ENCODE data around the gene CARD14. TPM values are rescaled to one million over a fixed set of nuclear protein-coding genes. Genes with fewer than 3 reads are reported as not detected.

Gene CARD14
- polyA plus RNA-seq, 3 donors, result 0.11 to 0.27 (median 0.16) TPM

- intact Hi-C loops (cut with micrococcal nuclease), result no loop called here
- H3K9me3 ChIP-seq (replicated peaks in 1 of 2; ENCODE audit: control insufficient read depth in 1 of 2, insufficient read depth in 1 of 2, low read length in 2 of 2), result peaks cover 20 to 27% of the 10 kb centered on the region in 2 donors
These were observed 11.0 kb upstream of the CARD14 start for GRCh38 chr17:80158846-80159245.

GRCh38 chr17:80160536-80160935, 9.3 kb upstream of the CARD14 start:
- no peaks in the 10 kb centered on the region for H4K20me1 ChIP-seq (ENCODE audit: insufficient read depth, low read length)
- no peak overlapping the region for H2AFZ ChIP-seq (ENCODE audit: insufficient read depth, low read depth, low read length, poor library complexity, severe bottlenecking)
- Mint-ChIP-seq H3K9me3 (peaks cover 8 to 17% (median 14%) of the 10 kb centered on the region in 7 donors), H3K4me3 (no peak overlapping the region), H3K4me1 (no peaks in the 10 kb centered on the region), H3K27ac (no peak overlapping the region), H3K36me3 (peaks cover 0 to 2% of the 10 kb centered on the region in 2 donors), H3K27me3 (ENCODE audit: low read depth in 3 of 3) (peaks cover 7 to 22% (median 16%) of the 10 kb centered on the region in 3 donors)
- H3K27me3 ChIP-seq (ENCODE audit: control insufficient read depth in 2 of 2, insufficient read depth in 2 of 2, low read length in 2 of 2), result no peaks in the 10 kb centered on the region
- H3K36me3 ChIP-seq (replicated peaks in 1 of 2; ENCODE audit: control insufficient read depth in 1 of 2, insufficient read depth in 2 of 2, low read length in 2 of 2), result no peaks in the 10 kb centered on the region
- no peak for TF ChIP-seq CTCF (IDR thresholded peaks at IDR 0.05)
- H3K4me2 ChIP-seq (replicated peaks; ENCODE audit: extremely low read depth, low read length, poor library complexity, severe bottlenecking), result no peak overlapping the region
- peaks cover 12 to 13% of the 10 kb centered on the region in 2 donors for H3K9me3 ChIP-seq (replicated peaks in 1 of 2; ENCODE audit: control insufficient read depth in 1 of 2, insufficient read depth in 1 of 2, low read length in 2 of 2)
- no peaks in the 10 kb centered on the region for H3K4me1 ChIP-seq (ENCODE audit: control insufficient read depth in 1 of 2, insufficient read depth in 2 of 2, low read length in 2 of 2)
- DNase-seq, result no peak
- WGBS (ENCODE audit: insufficient coverage), result 40% methylated on average over 3 of the region's 3 CpGs
- no peaks in the 10 kb centered on the region for H3K79me2 ChIP-seq (ENCODE audit: insufficient read depth, low read length)
- intact Hi-C loops (cut with micrococcal nuclease), result no loop called here
- no peak overlapping the region for H3K9ac ChIP-seq (ENCODE audit: insufficient read depth, low read length, poor library complexity, severe bottlenecking)
- H3K27ac ChIP-seq (ENCODE audit: low read depth in 1 of 2, low read length in 2 of 2), result no peak overlapping the region
- H3K4me3 ChIP-seq (replicated peaks in 1 of 3; ENCODE audit: low read depth in 2 of 3, low read length in 3 of 3), result no peak overlapping the region

More at GRCh38 chr17:80158846-80159245, 11.0 kb upstream of the CARD14 start:
- no peak overlapping the region for H3K27ac ChIP-seq (ENCODE audit: low read depth in 1 of 2, low read length in 2 of 2)
- H2AFZ ChIP-seq (ENCODE audit: insufficient read depth, low read depth, low read length, poor library complexity, severe bottlenecking), result no peak overlapping the region
- H3K4me2 ChIP-seq (replicated peaks; ENCODE audit: extremely low read depth, low read length, poor library complexity, severe bottlenecking), result no peak overlapping the region
- H3K4me1 ChIP-seq (ENCODE audit: control insufficient read depth in 1 of 2, insufficient read depth in 2 of 2, low read length in 2 of 2), result no peaks in the 10 kb centered on the region
- no peak for TF ChIP-seq CTCF (IDR thresholded peaks at IDR 0.05)
- no peaks in the 10 kb centered on the region for H3K79me2 ChIP-seq (ENCODE audit: insufficient read depth, low read length)
- no CpG with 5 or more reads among the region's 2 CpGs for WGBS (ENCODE audit: insufficient coverage)
- no peaks in the 10 kb centered on the region for H3K4me1 Mint-ChIP-seq
- H3K27ac Mint-ChIP-seq, result no peak overlapping the region
- peaks cover 16 to 30% (median 27%) of the 10 kb centered on the region in 7 donors for H3K9me3 Mint-ChIP-seq
- H3K36me3 Mint-ChIP-seq, result peaks cover 0 to 2% of the 10 kb centered on the region in 2 donors
- no peaks in the 10 kb centered on the region for H3K36me3 ChIP-seq (replicated peaks in 1 of 2; ENCODE audit: control insufficient read depth in 1 of 2, insufficient read depth in 2 of 2, low read length in 2 of 2)
- H3K4me3 Mint-ChIP-seq, result no peak overlapping the region
- peaks cover 7 to 16% (median 16%) of the 10 kb centered on the region in 3 donors for H3K27me3 Mint-ChIP-seq (ENCODE audit: low read depth in 3 of 3)
- DNase-seq, result no peak
- no peak overlapping the region for H3K9ac ChIP-seq (ENCODE audit: insufficient read depth, low read length, poor library complexity, severe bottlenecking)
- no peaks in the 10 kb centered on the region for H4K20me1 ChIP-seq (ENCODE audit: insufficient read depth, low read length)
- H3K27me3 ChIP-seq (ENCODE audit: control insufficient read depth in 2 of 2, insufficient read depth in 2 of 2, low read length in 2 of 2), result no peaks in the 10 kb centered on the region
- H3K4me3 ChIP-seq (replicated peaks in 1 of 3; ENCODE audit: low read depth in 2 of 3, low read length in 3 of 3), result no peak overlapping the region
